Stimulated activated CD8-positive, alpha-beta memory T cell treated with anti-CD3 and anti-CD28 coated beads, Interleukin-15, amount 100 ng/mL, for 1 hour (primary cell): ENCODE data around the gene QSER1.
A peak's percentile ranks its signal among the peaks of the same experiment; 100 is the strongest.
"Not testable (repeated sequence)": the region's sequence is repeated elsewhere in the genome, so short reads cannot be mapped to it uniquely, and the experiment has no call there.

ENCODE experiments used
- DNase-seq: peaks from one replicate; pipeline ENCODE4 v3.0.0-alpha.2; 2020; ENCODE audit warnings: low read depth

Gene QSER1

GRCh38 chr11:32892355-32893092, at the start of gene QSER1:
Gene QSER1 (plus strand): TSS chr11:32892811. CDS start chr11:32893126, 315 bp downstream.
- peak; percentile 51 for DNase-seq

- DNase-seq = no peak
These were observed 49.1 kb upstream of the QSER1 start for GRCh38 chr11:32843544-32843943.

- no peak for DNase-seq
These were observed 45.1 kb upstream of the QSER1 start for GRCh38 chr11:32847511-32847910.

- no peak for DNase-seq
These were observed 42.9 kb upstream of the QSER1 start for GRCh38 chr11:32849761-32850160.

- DNase-seq = no peak
These were observed 41.4 kb upstream of the QSER1 start for GRCh38 chr11:32851251-32851650.

- DNase-seq = no peak
These were observed 40.4 kb upstream of the QSER1 start for GRCh38 chr11:32852207-32852606.

GRCh38 chr11:32855601-32856000, 37.0 kb upstream of the QSER1 start:
- no peak for DNase-seq

- DNase-seq = no peak
These were observed 33.9 kb upstream of the QSER1 start for GRCh38 chr11:32858731-32859130.

- no peak for DNase-seq
These were observed 30.6 kb upstream of the QSER1 start for GRCh38 chr11:32861850-32862577.

GRCh38 chr11:32864555-32864954, 28.1 kb upstream of the QSER1 start:
- DNase-seq = no peak

- not testable (repeated sequence) for DNase-seq
These were observed 23.9 kb upstream of the QSER1 start for GRCh38 chr11:32868752-32869151.

GRCh38 chr11:32870676-32871075, 21.9 kb upstream of the QSER1 start:
- no peak for DNase-seq

GRCh38 chr11:32874132-32874531, 18.5 kb upstream of the QSER1 start:
- no peak for DNase-seq

- DNase-seq = no peak
These were observed 11.3 kb upstream of the QSER1 start for GRCh38 chr11:32881286-32881685.

GRCh38 chr11:32883421-32883820, 9.2 kb upstream of the QSER1 start:
- DNase-seq = no peak

- no peak for DNase-seq
These were observed 8.6 kb upstream of the QSER1 start for GRCh38 chr11:32884023-32884422.

- DNase-seq = no peak
These were observed 7.7 kb upstream of the QSER1 start for GRCh38 chr11:32884770-32885384.

- DNase-seq = no peak
These were observed 7.1 kb upstream of the QSER1 start for GRCh38 chr11:32885556-32885955.

- DNase-seq = no peak
These were observed 6.4 kb upstream of the QSER1 start for GRCh38 chr11:32886180-32886579.

- not testable (repeated sequence) for DNase-seq
These were observed 4.8 kb upstream of the QSER1 start for GRCh38 chr11:32887707-32888383.

- not testable (repeated sequence) for DNase-seq
These were observed 4.3 kb upstream of the QSER1 start for GRCh38 chr11:32888384-32888710.

GRCh38 chr11:32888805-32889204, 3.8 kb upstream of the QSER1 start:
- no peak for DNase-seq
